Neutrophil (primary cell): Measurements from ENCODE around the gene ZBTB32.

Source experiments
- H3K27ac ChIP-seq: fragments of 200-600 bp; sonication (generic); 2 replicates; pipeline ENCODE4 v1.5.1; 2016; ENCODE audit warnings: mild to moderate bottlenecking, moderate library complexity
- H3K27me3 ChIP-seq: fragments of 200-600 bp; sonication (generic); 2 replicates; pipeline ENCODE4 v1.6.0; 2016; ENCODE audit warnings: mild to moderate bottlenecking
- H3K36me3 ChIP-seq: fragments of 200-600 bp; sonication (generic); 2 replicates; pipeline ENCODE4 v1.5.1; 2017
- H3K4me1 ChIP-seq, 2 experiments: fragments of 200-600 bp in 1 of 2; sonication (generic) in 1 of 2; 1 replicate in 1 of 2; 2 replicates in 1 of 2; pipeline versions ENCODE4 v1.5.1 to v1.6.1; 2013 to 2016; ENCODE audit warnings: low read depth in 1 of 2, low read length in 1 of 2, mild to moderate bottlenecking in 1 of 2, moderate library complexity in 1 of 2; ENCODE audit not compliant: control insufficient read depth in 1 of 2, insufficient read depth in 1 of 2
- H3K4me3 ChIP-seq, 2 experiments: fragments of 200-600 bp in 1 of 2; sonication (generic) in 1 of 2; 1 replicate in 1 of 2; 2 replicates in 1 of 2; pipeline ENCODE4 v1.5.1; 2013 to 2016; ENCODE audit warnings: low read depth in 1 of 2, low read length in 1 of 2, mild to moderate bottlenecking in 1 of 2, moderate library complexity in 1 of 2
- H3K9me3 ChIP-seq: fragments of 200-600 bp; sonication (generic); 2 replicates; pipeline ENCODE4 v1.5.1; 2016
- TF ChIP-seq, protein P1 (sequence below): fragments of 200-600 bp; sonication (generic); IDR thresholded peaks from 2 replicates; pipeline ENCODE4 v1.5.1; 2016; ENCODE audit warnings: antibody characterized with exemption

Gene ZBTB32

DNA sequence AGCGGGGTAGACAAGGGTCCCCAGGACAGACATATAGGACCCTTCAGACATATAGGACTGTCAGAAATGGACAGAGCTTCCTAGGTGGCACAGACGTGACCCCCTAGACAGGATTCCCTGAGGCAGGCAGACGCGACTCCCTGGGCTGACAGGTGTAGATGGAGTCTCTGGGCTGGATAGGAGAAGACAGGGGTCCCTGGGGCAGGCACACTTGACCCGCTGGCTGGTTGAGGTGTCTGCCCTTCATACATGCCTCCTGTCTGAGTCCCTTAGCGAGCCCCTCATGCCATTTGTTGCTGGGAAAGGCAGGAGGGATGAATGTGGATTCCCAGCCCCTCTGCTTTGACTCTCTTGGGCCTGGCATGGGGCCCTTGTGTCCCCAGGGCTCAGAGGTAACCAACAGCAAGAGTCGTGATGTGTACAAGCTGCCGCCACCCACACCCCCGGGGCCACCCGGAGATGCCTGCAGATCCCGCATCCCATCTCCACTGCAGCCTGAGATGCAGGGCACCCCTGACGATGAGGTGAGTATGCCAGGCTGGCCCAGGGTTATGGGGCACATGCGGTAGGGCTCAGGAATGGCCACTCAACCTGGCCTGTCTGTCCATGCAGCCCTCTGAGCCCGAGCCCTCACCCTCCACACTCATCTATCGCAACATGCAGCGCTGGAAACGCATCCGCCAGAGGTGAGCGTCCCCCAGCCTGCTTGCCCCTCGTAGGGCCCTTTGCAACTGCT lies 49.4 kb downstream of the ZBTB32 start:
- Histone ChIP-seq H3K4me3 (no peak overlapping the region), H3K27me3 (peaks cover 33% of the 10 kb centered on the region), H3K36me3 (peaks cover 41% of the 10 kb centered on the region), H3K27ac (no peak overlapping the region), H3K9me3 (no peaks in the 10 kb centered on the region), H3K4me1 (peaks cover 37 to 41% of the 10 kb centered on the region in 2 experiments)
- TF ChIP-seq, protein P1, sequence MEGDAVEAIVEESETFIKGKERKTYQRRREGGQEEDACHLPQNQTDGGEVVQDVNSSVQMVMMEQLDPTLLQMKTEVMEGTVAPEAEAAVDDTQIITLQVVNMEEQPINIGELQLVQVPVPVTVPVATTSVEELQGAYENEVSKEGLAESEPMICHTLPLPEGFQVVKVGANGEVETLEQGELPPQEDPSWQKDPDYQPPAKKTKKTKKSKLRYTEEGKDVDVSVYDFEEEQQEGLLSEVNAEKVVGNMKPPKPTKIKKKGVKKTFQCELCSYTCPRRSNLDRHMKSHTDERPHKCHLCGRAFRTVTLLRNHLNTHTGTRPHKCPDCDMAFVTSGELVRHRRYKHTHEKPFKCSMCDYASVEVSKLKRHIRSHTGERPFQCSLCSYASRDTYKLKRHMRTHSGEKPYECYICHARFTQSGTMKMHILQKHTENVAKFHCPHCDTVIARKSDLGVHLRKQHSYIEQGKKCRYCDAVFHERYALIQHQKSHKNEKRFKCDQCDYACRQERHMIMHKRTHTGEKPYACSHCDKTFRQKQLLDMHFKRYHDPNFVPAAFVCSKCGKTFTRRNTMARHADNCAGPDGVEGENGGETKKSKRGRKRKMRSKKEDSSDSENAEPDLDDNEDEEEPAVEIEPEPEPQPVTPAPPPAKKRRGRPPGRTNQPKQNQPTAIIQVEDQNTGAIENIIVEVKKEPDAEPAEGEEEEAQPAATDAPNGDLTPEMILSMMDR = no peak

DNA sequence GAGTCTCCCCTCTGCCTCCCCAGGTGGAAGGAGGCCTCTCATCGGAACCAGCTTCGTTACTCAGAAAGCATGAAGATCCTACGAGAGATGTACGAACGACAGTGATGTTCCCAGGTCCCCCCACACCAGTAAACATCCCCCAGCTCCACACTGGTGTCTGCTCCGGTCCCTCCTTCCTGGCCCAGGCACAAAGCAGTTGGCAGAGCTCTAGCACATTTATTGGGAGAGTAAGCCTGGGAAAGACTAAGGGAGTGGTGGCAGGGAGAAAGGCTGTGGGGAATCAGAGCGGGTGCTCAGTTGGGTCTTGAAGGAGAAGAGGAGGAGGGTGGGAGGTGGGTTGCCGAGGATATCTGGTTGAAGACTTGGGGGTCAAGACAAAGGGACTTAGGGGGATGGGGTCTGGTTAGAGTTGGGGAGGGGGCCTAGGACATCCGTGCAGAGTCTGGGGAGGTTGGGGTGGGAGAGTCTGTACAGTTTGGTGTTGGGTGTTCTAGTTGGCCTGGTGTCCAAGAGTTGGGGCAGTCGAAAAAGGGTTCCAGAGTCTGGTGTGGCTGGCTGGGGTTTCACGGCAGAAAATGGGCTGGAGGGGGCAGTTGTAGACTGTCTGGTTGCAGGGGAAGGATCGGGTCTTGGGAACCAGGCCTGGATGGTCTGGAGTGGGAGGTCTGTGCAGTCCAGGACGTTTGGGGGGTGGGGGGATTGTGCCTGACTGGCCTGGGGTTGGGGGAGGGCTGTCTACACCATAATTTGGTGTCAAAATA lies 50.2 kb downstream of the ZBTB32 start:
- Histone ChIP-seq H3K4me1 (peaks cover 33 to 36% of the 10 kb centered on the region in 2 experiments), H3K4me3 (no peak overlapping the region), H3K27ac (no peak overlapping the region), H3K9me3 (no peaks in the 10 kb centered on the region), H3K36me3 (peaks cover 41% of the 10 kb centered on the region), H3K27me3 (peaks cover 33% of the 10 kb centered on the region)
- TF ChIP-seq, protein P1 = no peak

DNA sequence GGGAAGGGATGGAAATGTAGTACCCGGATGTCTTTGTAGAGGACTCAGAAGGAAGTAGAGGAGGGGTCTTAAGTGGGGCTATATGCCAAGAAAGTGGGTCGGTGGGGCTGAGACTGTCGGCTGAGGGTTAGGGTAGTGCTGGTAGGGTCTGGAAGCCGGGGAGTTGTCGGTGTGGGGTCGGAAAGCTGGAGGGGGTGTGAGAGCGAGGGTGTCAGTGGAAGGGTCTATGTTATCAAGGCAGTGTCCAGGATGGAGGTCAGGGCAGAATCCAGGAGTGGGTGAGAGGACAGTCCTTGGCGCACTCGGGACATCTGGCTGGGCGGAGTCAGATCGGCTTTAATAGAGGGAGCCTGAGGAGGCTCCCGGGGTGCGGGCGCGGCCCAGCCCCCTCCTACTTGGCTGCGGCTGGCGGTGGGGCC lies 50.8 kb downstream of the ZBTB32 start:
- Histone ChIP-seq H3K4me1 (peaks cover 33 to 36% of the 10 kb centered on the region in 2 experiments), H3K36me3 (peaks cover 41% of the 10 kb centered on the region), H3K4me3 (peak overlapping the region in 1 of 2 experiments; percentile 4)

DNA sequence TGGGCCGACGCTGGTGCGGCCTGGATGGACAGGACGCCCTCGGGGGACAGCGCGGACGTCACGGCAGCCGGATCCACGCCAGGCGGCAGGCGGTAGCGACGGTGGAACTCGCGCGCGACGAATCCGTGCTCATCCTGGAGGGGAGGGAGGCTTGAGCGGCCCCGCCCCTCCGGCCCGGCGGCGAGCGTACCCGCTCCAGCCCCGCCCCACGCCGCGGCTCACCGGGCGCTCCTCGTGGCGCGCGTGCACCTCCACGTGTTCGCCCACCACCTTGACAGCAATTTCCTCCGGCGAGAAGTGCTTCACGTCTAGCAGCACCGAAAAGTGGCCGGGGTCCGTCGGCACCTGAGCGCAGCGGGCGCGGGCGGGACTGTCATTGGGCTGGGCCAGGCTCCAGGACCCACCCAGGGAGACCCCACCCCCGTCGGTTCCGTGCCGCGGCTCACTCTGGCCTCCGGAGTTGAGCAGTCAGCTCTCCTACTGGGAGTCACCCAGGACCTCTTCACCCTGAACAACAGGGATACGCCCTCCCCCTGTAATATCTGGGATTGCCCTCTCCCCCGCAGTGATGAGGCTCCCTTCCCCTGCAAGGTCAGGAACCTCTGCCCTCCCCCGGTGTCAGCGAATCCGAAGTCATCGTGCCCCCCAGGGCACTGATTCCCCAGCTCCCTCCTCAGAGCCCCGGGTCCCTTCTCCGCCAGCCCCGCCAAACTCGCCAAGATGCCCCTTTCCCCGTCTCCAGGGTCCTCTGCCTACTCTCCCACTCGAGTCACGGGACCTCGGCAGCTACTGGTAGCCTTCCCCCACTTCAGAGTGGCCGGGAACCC lies 51.4 kb downstream of the ZBTB32 start:
- TF ChIP-seq, protein P1 = no peak
- Histone ChIP-seq H3K4me3 (peak overlapping the region in 1 of 2 experiments; percentile 4), H3K36me3 (peaks cover 42% of the 10 kb centered on the region), H3K27me3 (peaks cover 33% of the 10 kb centered on the region), H3K4me1 (peaks cover 33 to 36% of the 10 kb centered on the region in 2 experiments), H3K9me3 (no peaks in the 10 kb centered on the region), H3K27ac (no peak overlapping the region)

More for the DNA sequence above, 50.8 kb downstream of the ZBTB32 start:
- H3K27ac ChIP-seq = no peak overlapping the region
- no peaks in the 10 kb centered on the region for H3K9me3 ChIP-seq
- TF ChIP-seq, protein P1 = no peak
- peaks cover 33% of the 10 kb centered on the region for H3K27me3 ChIP-seq
